ENCODE data around the gene BTD.

- TF ChIP-seq CTCF (IDR thresholded peaks at IDR 0.05; ENCODE audit: low read length) (no peak), EZH2 (IDR thresholded peaks at IDR 0.05; ENCODE audit: borderline replicate concordance, low read length) (no peak)
Measured at GRCh38 chr3:15665510-15666150, 64.1 kb downstream of the BTD start.

Measured in OCI-LY1 (cell line).